Transverse colon (tissue), 4 donors: Measurements from ENCODE around the gene SDK1. TPM values are rescaled to one million over a fixed set of nuclear protein-coding genes. Genes with fewer than 3 reads are reported as not detected.

Experiments used
- DNase-seq: peaks from one replicate; pipeline ENCODE4 v3.0.0-alpha.2; 2019
- H3K27ac ChIP-seq, 4 donors: fragments of 200-600 bp; sonication (generic); 2 replicates each; pipeline ENCODE4 v1.5.1; 2016 to 2018; ENCODE audit warnings: inconsistent platforms in 4 of 4
- H3K27me3 ChIP-seq: fragments of 200-600 bp; sonication (generic); 2 replicates; pipeline ENCODE4 v1.5.1; 2017; ENCODE audit warnings: inconsistent platforms
- H3K36me3 ChIP-seq, 4 donors: fragments of 200-600 bp; sonication (generic); 2 replicates each; pipeline ENCODE4 v1.5.1; 2017 to 2019; ENCODE audit warnings: inconsistent platforms in 4 of 4
- H3K4me1 ChIP-seq, 4 donors: fragments of 200-600 bp; sonication (generic); 2 replicates each; pipeline ENCODE4 v1.5.1; 2017 to 2020; ENCODE audit warnings: inconsistent platforms in 4 of 4
- H3K4me3 ChIP-seq, 4 donors: fragments of 200-600 bp; sonication (generic); 1 replicate in 1 of 4; 2 replicates in 3 of 4; pipeline versions ENCODE4 v1.5.1 to v1.6.1; 2017 to 2019; ENCODE audit warnings: inconsistent platforms in 4 of 4
- H3K9me3 ChIP-seq, 2 donors: fragments of 200-600 bp; sonication (generic); 2 replicates each; pipeline ENCODE4 v1.5.1; 2017 to 2019; ENCODE audit warnings: inconsistent platforms in 2 of 2
- EP300 ChIP-seq: sonication (generic); formaldehyde crosslinking; IDR thresholded peaks from one replicate; pipeline ENCODE4 v1.6.1; 2017; ENCODE audit warnings: antibody characterized with exemption, low read depth
- POLR2A ChIP-seq: fragments of 450-650 bp; IDR thresholded peaks from one replicate; pipeline ENCODE4 v1.6.1; 2016; ENCODE audit warnings: antibody characterized with exemption, mild to moderate bottlenecking, moderate library complexity
- POLR2AphosphoS5 ChIP-seq, 3 donors: sonication (generic); formaldehyde crosslinking; IDR thresholded peaks; one replicate each; pipeline ENCODE4 v1.6.1; 2016; ENCODE audit warnings: antibody characterized with exemption in 3 of 3
- WGBS, 2 donors: methylation state at CpG; one replicate each; pipeline ENCODE4 v1.1.5; 2018; ENCODE audit warnings: low coverage in 1 of 2; 5-methylcytosine and 5-hydroxymethylcytosine counted together
- in situ Hi-C, 4 donors: fragments of 200-750 bp; cut with MboI; loops; one replicate each; pipeline versions ENCODE4 v1.15.0 to v1.15.1; 2017; ENCODE audit warnings: low sequenced_read_pairs in 3 of 4, low pct_ligation_motif_present in 1 of 4, low pct_unique_long_range_greater_than_20kb in 1 of 4
- intact Hi-C: fragments of 100-400 bp; cut with DNase I; formaldehyde crosslinking; loops from one replicate; pipeline ENCODE4 v1.15.1; 2023; ENCODE audit warnings: low total_unique reads
- total RNA-seq, 4 donors: library from RNA; depleted of rRNA; stranded (reverse); fragments of >200 nt; gene quantifications; one replicate each; pipeline ENCODE4 v1.1.0, GENCODE V29; 2016
- TF ChIP-seq, protein P1 (sequence below), 5 experiments: fragments of 200-600 bp in 3 of 5; fragments of 450-650 bp in 2 of 5; sonication (generic) in 3 of 5; IDR thresholded peaks; 1 replicate in 2 of 5; 2 replicates in 3 of 5; pipeline ENCODE4 v1.5.1; 2016 to 2017; ENCODE audit warnings: antibody characterized with exemption in 5 of 5, inconsistent platforms in 3 of 5, mild to moderate bottlenecking in 2 of 5, moderate library complexity in 1 of 5

Gene SDK1
- total RNA-seq, 4 donors from 2014 or later = 4.0 to 8.6 (median 5.4) TPM

DNA sequence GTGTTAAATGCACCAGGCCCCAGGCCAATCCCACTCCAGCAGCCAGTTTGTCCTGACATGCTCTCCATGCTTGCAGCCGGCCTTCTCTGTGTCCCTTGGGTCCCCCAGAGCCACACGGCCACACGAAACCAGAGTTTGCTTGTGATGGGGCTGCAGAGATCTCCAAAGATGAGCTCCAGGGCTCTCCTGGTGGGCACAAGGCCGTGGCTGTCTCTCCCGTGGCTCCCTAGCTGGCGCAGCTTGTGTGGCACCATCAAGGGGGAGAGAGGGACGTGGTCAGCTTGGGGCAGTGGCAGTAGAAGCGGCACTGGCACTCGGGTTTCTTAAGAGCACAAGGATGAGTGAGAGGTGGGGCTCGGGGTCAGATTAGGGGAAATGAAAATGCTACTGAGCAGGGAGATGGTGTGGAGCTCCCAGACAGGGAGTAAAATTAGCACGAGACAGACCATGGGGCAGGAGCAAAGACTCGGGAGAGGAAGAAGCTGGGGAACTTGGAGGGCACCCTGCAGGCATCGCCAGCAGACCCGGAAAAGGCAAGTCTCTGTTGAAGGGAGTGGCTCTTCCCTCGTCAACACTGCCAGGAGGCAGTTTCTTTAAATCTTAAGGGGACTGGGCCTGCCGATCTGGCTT lies 808.5 kb downstream of the SDK1 start:
- Histone ChIP-seq H3K4me3 (no peak overlapping the region), H3K27me3 (no peaks in the 10 kb centered on the region), H3K27ac (no peak overlapping the region), H3K9me3 (no peaks in the 10 kb centered on the region), H3K4me1 (no peaks in the 10 kb centered on the region), H3K36me3 (no peaks in the 10 kb centered on the region)
- TF ChIP-seq, protein P1, sequence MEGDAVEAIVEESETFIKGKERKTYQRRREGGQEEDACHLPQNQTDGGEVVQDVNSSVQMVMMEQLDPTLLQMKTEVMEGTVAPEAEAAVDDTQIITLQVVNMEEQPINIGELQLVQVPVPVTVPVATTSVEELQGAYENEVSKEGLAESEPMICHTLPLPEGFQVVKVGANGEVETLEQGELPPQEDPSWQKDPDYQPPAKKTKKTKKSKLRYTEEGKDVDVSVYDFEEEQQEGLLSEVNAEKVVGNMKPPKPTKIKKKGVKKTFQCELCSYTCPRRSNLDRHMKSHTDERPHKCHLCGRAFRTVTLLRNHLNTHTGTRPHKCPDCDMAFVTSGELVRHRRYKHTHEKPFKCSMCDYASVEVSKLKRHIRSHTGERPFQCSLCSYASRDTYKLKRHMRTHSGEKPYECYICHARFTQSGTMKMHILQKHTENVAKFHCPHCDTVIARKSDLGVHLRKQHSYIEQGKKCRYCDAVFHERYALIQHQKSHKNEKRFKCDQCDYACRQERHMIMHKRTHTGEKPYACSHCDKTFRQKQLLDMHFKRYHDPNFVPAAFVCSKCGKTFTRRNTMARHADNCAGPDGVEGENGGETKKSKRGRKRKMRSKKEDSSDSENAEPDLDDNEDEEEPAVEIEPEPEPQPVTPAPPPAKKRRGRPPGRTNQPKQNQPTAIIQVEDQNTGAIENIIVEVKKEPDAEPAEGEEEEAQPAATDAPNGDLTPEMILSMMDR (IDR thresholded peaks at IDR 0.05) = no peak
- TF ChIP-seq POLR2AphosphoS5 (IDR thresholded peaks at IDR 0.05) = no peak
- no peak for TF ChIP-seq EP300
- TF ChIP-seq POLR2A = no peak
- DNase-seq = no peak
- in situ Hi-C loops (no loop called here), intact Hi-C loops (no loop called here)
- WGBS, 2 donors = 80 to 83% methylated on average over 10 to 16 of the region's 16 CpGs

DNA sequence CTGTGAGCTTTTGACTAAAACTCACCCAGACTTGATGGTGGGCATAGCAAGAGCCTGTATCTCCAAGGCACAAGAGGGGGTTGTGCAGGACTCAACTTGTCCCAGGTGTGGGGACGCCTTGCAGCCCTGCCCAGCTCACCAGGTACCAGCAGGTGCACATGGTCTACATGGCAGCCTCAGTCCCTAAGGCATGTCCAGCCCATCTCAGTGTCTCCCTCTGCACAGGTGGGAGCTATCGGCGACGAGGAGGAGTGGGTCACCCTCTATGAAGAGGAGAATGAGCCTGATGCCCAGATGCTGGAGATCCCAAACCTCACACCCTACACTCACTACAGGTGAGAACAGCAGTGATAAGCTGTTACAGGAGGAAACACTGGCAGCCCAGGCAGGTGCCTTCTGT lies 809.4 kb downstream of the SDK1 start:
- TF ChIP-seq, protein P1 (IDR thresholded peaks at IDR 0.05) = no peak
- TF ChIP-seq POLR2A (no peak), EP300 (no peak)
- Histone ChIP-seq H3K4me1 (no peaks in the 10 kb centered on the region), H3K36me3 (no peaks in the 10 kb centered on the region), H3K4me3 (no peak overlapping the region), H3K27ac (no peak overlapping the region), H3K9me3 (no peaks in the 10 kb centered on the region), H3K27me3 (no peaks in the 10 kb centered on the region)
- no peak for DNase-seq
- intact Hi-C loops = no loop called here
- in situ Hi-C loops = no loop called here
- 94% methylated on average over 4 of the region's 4 CpGs; no CpG with 5 or more reads in 1 of the 2 donors for WGBS, 2 donors

DNA sequence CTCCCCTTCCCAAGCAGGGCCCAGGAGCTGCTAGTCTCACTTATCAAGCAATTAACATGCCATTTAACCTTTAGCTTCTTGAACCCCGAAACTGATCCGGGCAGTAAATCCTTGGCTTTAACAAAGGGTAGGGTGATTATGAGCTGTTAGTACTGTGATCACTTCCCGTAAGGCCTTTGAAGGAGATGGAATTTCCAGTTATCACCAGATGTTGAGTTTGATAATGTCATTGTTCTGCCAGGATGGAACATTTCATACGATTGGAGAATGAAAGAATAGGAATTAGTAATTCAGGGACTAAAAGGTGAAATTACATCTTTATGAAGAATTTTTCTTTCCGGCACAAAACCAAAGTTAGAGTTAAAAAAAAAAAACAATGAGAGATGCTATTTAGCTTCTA lies 810.1 kb downstream of the SDK1 start:
- intact Hi-C loops (no loop called here), in situ Hi-C loops (no loop called here)
- no peak overlapping the region for H3K4me3 ChIP-seq
- H3K4me1 ChIP-seq = no peaks in the 10 kb centered on the region
- H3K9me3 ChIP-seq = no peaks in the 10 kb centered on the region
- 65 to 80% methylated on average over 4 to 5 of the region's 5 CpGs for WGBS, 2 donors
- no peak for TF ChIP-seq EP300
- TF ChIP-seq, protein P1 (IDR thresholded peaks at IDR 0.05) = no peak
- no peak for TF ChIP-seq POLR2A
- no peak for TF ChIP-seq POLR2AphosphoS5 (IDR thresholded peaks at IDR 0.05)
- DNase-seq = no peak
- H3K27ac ChIP-seq = no peak overlapping the region
- no peaks in the 10 kb centered on the region for H3K36me3 ChIP-seq
- H3K27me3 ChIP-seq = no peaks in the 10 kb centered on the region

DNA sequence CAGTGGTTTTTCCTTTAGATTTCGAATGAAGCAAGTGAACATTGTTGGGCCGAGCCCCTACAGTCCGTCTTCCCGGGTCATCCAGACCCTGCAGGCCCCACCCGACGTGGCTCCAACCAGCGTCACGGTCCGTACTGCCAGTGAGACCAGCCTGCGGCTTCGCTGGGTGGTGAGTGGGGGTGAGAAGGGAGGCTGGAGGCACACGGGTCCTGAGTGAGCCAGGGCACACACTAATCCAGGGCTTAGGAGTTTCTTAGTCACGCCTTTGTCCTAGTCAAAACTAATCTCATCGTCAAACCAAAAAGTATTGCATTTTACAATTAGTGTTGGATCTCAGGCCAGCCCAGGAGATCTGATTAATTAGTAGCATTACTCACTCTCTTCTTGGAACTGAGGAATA lies 812.2 kb downstream of the SDK1 start:
- H3K4me3 ChIP-seq = no peak overlapping the region
- no peak overlapping the region for H3K27ac ChIP-seq
- no peaks in the 10 kb centered on the region for H3K36me3 ChIP-seq
- DNase-seq = no peak
- no peaks in the 10 kb centered on the region for H3K4me1 ChIP-seq
- 90 to 94% methylated on average over 2 to 14 of the region's 14 CpGs for WGBS, 2 donors
- in situ Hi-C loops = no loop called here
- no peaks in the 10 kb centered on the region for H3K27me3 ChIP-seq
- no peak for TF ChIP-seq POLR2AphosphoS5 (IDR thresholded peaks at IDR 0.05)
- no peak for TF ChIP-seq EP300
- no peak for TF ChIP-seq POLR2A
- TF ChIP-seq, protein P1 (IDR thresholded peaks at IDR 0.05) = no peak
- intact Hi-C loops = no loop called here
- no peaks in the 10 kb centered on the region for H3K9me3 ChIP-seq
